OCI-LY1 (cell line): ENCODE data around the gene GPR33.
"Not testable (repeated sequence)": the region's sequence is repeated elsewhere in the genome, so short reads cannot be mapped to it uniquely, and the experiment has no call there.

ENCODE experiments used
- H2AFZ ChIP-seq: fragments of 200-600 bp; sonication (generic), shearing (Covaris generic); 2 replicates; pipeline ENCODE4 v1.6.0; 2014; ENCODE audit warnings: antibody characterized with exemption, mild to moderate bottlenecking, low read length
- H3F3A ChIP-seq: fragments of 200-600 bp; sonication (generic), shearing (Covaris generic); 2 replicates; pipeline ENCODE4 v1.6.0; 2014; ENCODE audit warnings: mild to moderate bottlenecking, antibody characterized with exemption, low read length, moderate library complexity; ENCODE audit not compliant: insufficient read depth
- H3K27ac ChIP-seq: fragments of 200-600 bp; sonication (generic); 2 replicates; pipeline ENCODE4 v1.5.1; 2014; ENCODE audit warnings: low read length, mixed run types, mild to moderate bottlenecking, low read depth; ENCODE audit not compliant: poor library complexity, severe bottlenecking
- H3K27me3 ChIP-seq: fragments of 200-600 bp; sonication (generic); 2 replicates; pipeline ENCODE4 v1.6.0; 2014; ENCODE audit warnings: antibody characterized with exemption, mild to moderate bottlenecking, low read length, moderate library complexity; ENCODE audit not compliant: insufficient read depth
- H3K36me3 ChIP-seq: fragments of 200-600 bp; sonication (generic); 2 replicates; pipeline ENCODE4 v1.6.1; 2014; ENCODE audit warnings: mild to moderate bottlenecking, antibody characterized with exemption, low read length, moderate library complexity, mixed read lengths; ENCODE audit not compliant: insufficient read depth
- H3K4me1 ChIP-seq: fragments of 200-600 bp; sonication (generic); 2 replicates; pipeline ENCODE4 v1.5.1; 2014; ENCODE audit warnings: mild to moderate bottlenecking, low read length, moderate library complexity; ENCODE audit not compliant: insufficient read depth, severe bottlenecking
- H3K4me2 ChIP-seq: fragments of 200-600 bp; sonication (generic), shearing (Covaris generic); 2 replicates; pipeline ENCODE4 v1.6.1; 2014; ENCODE audit warnings: low read length
- H3K4me3 ChIP-seq: fragments of 200-600 bp; sonication (generic); 2 replicates; pipeline ENCODE4 v1.5.1; 2014; ENCODE audit warnings: low read length, low read depth, mild to moderate bottlenecking, mixed read lengths; ENCODE audit not compliant: poor library complexity, severe bottlenecking
- H3K79me2 ChIP-seq: fragments of 200-600 bp; shearing (Covaris generic); 2 replicates; pipeline ENCODE4 v1.6.1; 2016; ENCODE audit warnings: mixed run types, low read length, mixed read lengths; ENCODE audit not compliant: insufficient read depth
- H3K9ac ChIP-seq: fragments of 200-600 bp; sonication (generic), shearing (Covaris generic); 2 replicates; pipeline ENCODE4 v1.6.1; 2014; ENCODE audit warnings: mild to moderate bottlenecking, low read length, mixed read lengths
- H3K9me2 ChIP-seq: fragments of 200-600 bp; sonication (generic), shearing (Covaris generic); 2 replicates; pipeline ENCODE4 v1.6.1; 2014; ENCODE audit warnings: low read depth, mild to moderate bottlenecking, low read length, mixed read lengths
- H3K9me3 ChIP-seq: fragments of 200-600 bp; shearing (Covaris generic); 2 replicates; pipeline ENCODE4 v1.6.1; 2014; ENCODE audit warnings: low read length, mixed read lengths
- H4K20me1 ChIP-seq: fragments of 200-600 bp; sonication (generic), shearing (Covaris generic); 2 replicates; pipeline ENCODE4 v1.6.0; 2016; ENCODE audit warnings: mild to moderate bottlenecking, low read length; ENCODE audit not compliant: insufficient read depth
- EZH2 ChIP-seq: fragments of 200-600 bp; sonication (generic), shearing (Covaris generic); IDR thresholded peaks from 2 replicates; pipeline ENCODE4 v1.8.0; 2017; ENCODE audit warnings: borderline replicate concordance, mixed run types, mild to moderate bottlenecking, antibody characterized with exemption, low read length, moderate library complexity, mixed read lengths
- TF ChIP-seq, protein P1 (sequence below): fragments of 200-600 bp; sonication (generic), shearing (Covaris generic); IDR thresholded peaks from 2 replicates; pipeline ENCODE4 v1.5.1; 2017; ENCODE audit warnings: mild to moderate bottlenecking, antibody characterized with exemption, low read length, moderate library complexity, mixed read lengths

Gene GPR33

DNA sequence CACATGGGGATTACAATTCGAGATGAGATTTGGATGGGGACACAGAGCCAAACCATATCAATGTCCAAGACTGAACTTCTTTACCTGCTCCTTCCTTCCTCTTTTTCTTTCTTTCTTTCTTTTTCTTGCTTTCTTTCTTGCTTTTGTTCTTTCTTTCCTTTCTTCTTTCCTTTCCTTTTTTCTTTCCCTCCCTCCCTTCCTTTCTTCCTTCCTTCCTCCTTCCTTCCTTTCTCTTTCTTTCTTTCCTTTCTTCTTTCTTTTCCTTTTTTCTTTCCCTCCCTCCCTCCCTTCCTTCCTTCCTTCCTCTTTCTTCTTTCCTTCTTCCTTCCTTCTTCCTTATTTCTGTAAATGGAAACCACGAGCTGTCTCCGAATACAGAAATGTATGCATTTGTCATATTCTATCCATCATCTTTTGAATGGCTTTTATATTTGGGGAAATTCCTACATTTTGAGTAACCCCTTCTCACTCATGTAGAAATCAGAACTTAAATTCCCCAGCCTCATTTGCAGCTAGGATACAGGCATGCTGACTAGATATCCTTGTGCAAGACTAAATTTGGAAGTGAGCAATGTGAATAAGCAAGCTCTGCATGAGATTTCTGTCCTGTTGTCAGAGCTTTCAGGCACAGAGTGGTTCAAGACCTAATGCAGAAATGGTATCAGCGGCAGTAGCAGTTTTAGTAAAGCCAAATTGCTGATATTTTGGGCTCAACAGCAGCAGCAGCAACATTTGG, 11.5 kb downstream of the GPR33 start:
- H3K4me1 ChIP-seq: no peaks in the 10 kb centered on the region
- no peak overlapping the region for H3K9ac ChIP-seq
- no peak overlapping the region for H2AFZ ChIP-seq
- H3F3A ChIP-seq: no peaks in the 10 kb centered on the region
- no peak overlapping the region for H3K4me3 ChIP-seq
- H3K79me2 ChIP-seq: no peaks in the 10 kb centered on the region
- H3K36me3 ChIP-seq: no peaks in the 10 kb centered on the region; the same call in 1 of the 2 replicates
- no peak for TF ChIP-seq EZH2
- TF ChIP-seq, protein P1, sequence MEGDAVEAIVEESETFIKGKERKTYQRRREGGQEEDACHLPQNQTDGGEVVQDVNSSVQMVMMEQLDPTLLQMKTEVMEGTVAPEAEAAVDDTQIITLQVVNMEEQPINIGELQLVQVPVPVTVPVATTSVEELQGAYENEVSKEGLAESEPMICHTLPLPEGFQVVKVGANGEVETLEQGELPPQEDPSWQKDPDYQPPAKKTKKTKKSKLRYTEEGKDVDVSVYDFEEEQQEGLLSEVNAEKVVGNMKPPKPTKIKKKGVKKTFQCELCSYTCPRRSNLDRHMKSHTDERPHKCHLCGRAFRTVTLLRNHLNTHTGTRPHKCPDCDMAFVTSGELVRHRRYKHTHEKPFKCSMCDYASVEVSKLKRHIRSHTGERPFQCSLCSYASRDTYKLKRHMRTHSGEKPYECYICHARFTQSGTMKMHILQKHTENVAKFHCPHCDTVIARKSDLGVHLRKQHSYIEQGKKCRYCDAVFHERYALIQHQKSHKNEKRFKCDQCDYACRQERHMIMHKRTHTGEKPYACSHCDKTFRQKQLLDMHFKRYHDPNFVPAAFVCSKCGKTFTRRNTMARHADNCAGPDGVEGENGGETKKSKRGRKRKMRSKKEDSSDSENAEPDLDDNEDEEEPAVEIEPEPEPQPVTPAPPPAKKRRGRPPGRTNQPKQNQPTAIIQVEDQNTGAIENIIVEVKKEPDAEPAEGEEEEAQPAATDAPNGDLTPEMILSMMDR: no peak
- H3K9me2 ChIP-seq: no peaks in the 10 kb centered on the region
- H3K9me3 ChIP-seq: no peaks in the 10 kb centered on the region
- no peak overlapping the region for H3K27ac ChIP-seq
- H4K20me1 ChIP-seq: no peaks in the 10 kb centered on the region
- no peaks in the 10 kb centered on the region; the same call in 1 of the 2 replicates for H3K27me3 ChIP-seq
- no peak overlapping the region for H3K4me2 ChIP-seq

DNA sequence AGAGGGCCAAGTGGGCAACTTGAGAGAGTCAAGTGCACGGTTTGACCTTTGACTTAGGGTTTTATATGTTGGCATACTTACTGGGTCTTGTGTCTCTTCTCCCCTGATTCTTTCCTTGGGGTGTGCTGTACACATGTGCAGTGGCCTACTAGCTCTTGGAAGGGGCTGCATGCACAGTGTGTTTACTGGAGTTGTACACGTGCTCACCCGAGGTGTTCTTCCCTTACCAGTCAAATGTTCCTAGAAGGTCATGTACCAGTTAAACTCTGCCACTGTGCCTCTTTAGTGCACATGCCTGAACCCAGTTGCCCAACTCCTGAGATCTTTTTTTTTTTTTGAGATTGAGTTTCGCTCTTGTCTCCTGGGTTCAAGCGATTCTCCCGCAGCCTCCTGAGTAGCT, 21.3 kb downstream of the GPR33 start:
- H3K27me3 ChIP-seq: no peaks in the 10 kb centered on the region; the same call in 1 of the 2 replicates
- H3K27ac ChIP-seq: no peak overlapping the region
- H3K9me2 ChIP-seq: no peaks in the 10 kb centered on the region
- no peaks in the 10 kb centered on the region for H3F3A ChIP-seq
- no peak overlapping the region for H3K9ac ChIP-seq
- no peaks in the 10 kb centered on the region for H3K4me1 ChIP-seq
- no peak overlapping the region for H3K4me3 ChIP-seq
- no peak overlapping the region for H3K4me2 ChIP-seq
- no peak overlapping the region for H2AFZ ChIP-seq
- H3K36me3 ChIP-seq: no peaks in the 10 kb centered on the region
- H4K20me1 ChIP-seq: no peaks in the 10 kb centered on the region
- TF ChIP-seq, protein P1: no peak
- TF ChIP-seq EZH2: no peak
- no peaks in the 10 kb centered on the region for H3K79me2 ChIP-seq
- H3K9me3 ChIP-seq: no peaks in the 10 kb centered on the region

DNA sequence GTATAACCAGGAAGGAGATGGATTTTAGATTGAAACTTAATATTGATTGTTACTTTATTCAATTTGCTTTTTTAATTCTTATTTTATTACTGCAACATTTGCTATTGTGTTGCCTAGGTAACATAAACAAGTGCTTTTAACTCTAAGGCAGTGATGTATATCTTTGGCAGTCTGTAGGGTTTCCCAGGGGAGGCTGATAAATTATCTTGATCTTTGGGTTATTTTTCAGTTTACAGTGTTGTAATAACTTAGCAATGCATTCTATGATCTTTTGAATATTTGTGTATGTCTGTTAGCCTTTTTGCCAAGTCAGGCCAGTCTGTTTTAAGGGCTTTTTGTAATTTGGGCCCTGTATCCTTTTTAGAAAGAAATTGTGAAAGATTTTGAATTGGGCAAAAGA, 22.7 kb downstream of the GPR33 start:
- Histone ChIP-seq H3K4me2 (no peak overlapping the region), H3K9me3 (no peaks in the 10 kb centered on the region), H3K4me1 (no peaks in the 10 kb centered on the region), H3K27me3 (no peaks in the 10 kb centered on the region), H3K9ac (no peak overlapping the region), H2AFZ (no peak overlapping the region), H4K20me1 (no peaks in the 10 kb centered on the region), H3K36me3 (no peaks in the 10 kb centered on the region), H3F3A (no peaks in the 10 kb centered on the region), H3K79me2 (no peaks in the 10 kb centered on the region), H3K4me3 (no peak overlapping the region), H3K9me2 (no peaks in the 10 kb centered on the region), H3K27ac (no peak overlapping the region)
- TF ChIP-seq, protein P1: no peak
- no peak for TF ChIP-seq EZH2

DNA sequence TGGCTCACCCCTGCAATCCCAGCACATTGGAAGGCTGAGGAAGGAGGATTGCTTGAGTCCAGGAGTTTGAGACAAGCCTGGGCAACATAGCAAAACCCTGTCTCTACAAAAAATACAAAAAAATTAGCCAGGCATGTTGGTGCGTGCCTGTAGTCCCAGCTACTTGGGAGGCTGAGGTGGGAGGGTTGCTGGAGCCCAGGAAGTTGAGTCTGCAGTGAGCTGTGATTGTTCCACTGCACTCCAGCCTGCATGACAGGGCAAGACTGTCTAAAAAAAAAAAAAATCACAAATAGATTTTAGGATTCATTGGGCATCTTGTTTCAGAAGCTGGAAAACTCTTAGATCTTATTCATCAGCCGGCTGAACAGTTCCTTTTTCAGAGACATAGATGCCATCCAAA, 25.4 kb downstream of the GPR33 start:
- H4K20me1 ChIP-seq, H3K36me3 ChIP-seq, H3K27me3 ChIP-seq, H3K9me3 ChIP-seq, H3F3A ChIP-seq, H3K79me2 ChIP-seq, H3K27ac ChIP-seq, H3K4me3 ChIP-seq, H3K9me2 ChIP-seq, H3K4me2 ChIP-seq, H2AFZ ChIP-seq, H3K9ac ChIP-seq: not testable (repeated sequence)
- peaks cover 14% of the 10 kb centered on the region for H3K4me1 ChIP-seq
